ENCODE results near the gene HOXA2.

HOXA2 gene

GRCh38 chr7:27082171-27082570 is 20.3 kb downstream of the HOXA2 start:
- Histone ChIP-seq H2AFZ (ENCODE audit: low read depth, low read length, severe bottlenecking) (no peak overlapping the region), H3K4me3 (ENCODE audit: insufficient read depth, low read length, poor library complexity, severe bottlenecking) (no peak overlapping the region), H4K20me1 (ENCODE audit: low read depth, low read length) (no peaks in the 10 kb centered on the region), H3K79me2 (ENCODE audit: insufficient read depth, low read length) (no peaks in the 10 kb centered on the region), H3K9me3 (ENCODE audit: insufficient read depth, low read length) (no peaks in the 10 kb centered on the region), H3K9ac (ENCODE audit: low read length) (no peak overlapping the region), H3K4me2 (ENCODE audit: low read depth, low read length, poor library complexity, severe bottlenecking) (no peak overlapping the region), H3K27me3 (ENCODE audit: low read length) (no peaks in the 10 kb centered on the region), H3K36me3 (ENCODE audit: low read length) (no peaks in the 10 kb centered on the region), H3F3A (ENCODE audit: insufficient read depth) (no peaks in the 10 kb centered on the region), H3K9me2 (replicated peaks; ENCODE audit: insufficient read depth, low read length) (no peaks in the 10 kb centered on the region), H3K27ac (ENCODE audit: low read depth, low read length) (no peak overlapping the region)
- TF ChIP-seq EZH2phosphoT487 (conservative IDR thresholded peaks at IDR 0.05; ENCODE audit: low read length): no peak
- no peak for TF ChIP-seq CTCF (IDR thresholded peaks at IDR 0.05; ENCODE audit: insufficient read depth, low read length, poor library complexity, severe bottlenecking)

- H3K4me3 ChIP-seq (ENCODE audit: insufficient read depth, low read length, poor library complexity, severe bottlenecking): no peak overlapping the region
- H3K4me2 ChIP-seq (ENCODE audit: low read depth, low read length, poor library complexity, severe bottlenecking): no peak overlapping the region
- no peak overlapping the region for H2AFZ ChIP-seq (ENCODE audit: low read depth, low read length, severe bottlenecking)
- no peaks in the 10 kb centered on the region for H3K36me3 ChIP-seq (ENCODE audit: low read length)
- H3K27ac ChIP-seq (ENCODE audit: low read depth, low read length): no peak overlapping the region
- no peaks in the 10 kb centered on the region for H3K9me2 ChIP-seq (replicated peaks; ENCODE audit: insufficient read depth, low read length)
- no peaks in the 10 kb centered on the region for H3K79me2 ChIP-seq (ENCODE audit: insufficient read depth, low read length)
- no peaks in the 10 kb centered on the region for H3K9me3 ChIP-seq (ENCODE audit: insufficient read depth, low read length)
- H3K9ac ChIP-seq (ENCODE audit: low read length): no peak overlapping the region
- TF ChIP-seq CTCF (IDR thresholded peaks at IDR 0.05; ENCODE audit: insufficient read depth, low read length, poor library complexity, severe bottlenecking) (no peak), EZH2phosphoT487 (conservative IDR thresholded peaks at IDR 0.05; ENCODE audit: low read length) (no peak)
- H3F3A ChIP-seq (ENCODE audit: insufficient read depth): no peaks in the 10 kb centered on the region
- no peaks in the 10 kb centered on the region for H4K20me1 ChIP-seq (ENCODE audit: low read depth, low read length)
- H3K27me3 ChIP-seq (ENCODE audit: low read length): no peaks in the 10 kb centered on the region
Measured at GRCh38 chr7:27080844-27081436, 21.5 kb downstream of the HOXA2 start.

- H2AFZ ChIP-seq (ENCODE audit: low read depth, low read length, severe bottlenecking): no peak overlapping the region
- no peak overlapping the region for H3K9ac ChIP-seq (ENCODE audit: low read length)
- no peak overlapping the region for H3K4me3 ChIP-seq (ENCODE audit: insufficient read depth, low read length, poor library complexity, severe bottlenecking)
- no peaks in the 10 kb centered on the region for H3K79me2 ChIP-seq (ENCODE audit: insufficient read depth, low read length)
- H3K9me3 ChIP-seq (ENCODE audit: insufficient read depth, low read length): no peaks in the 10 kb centered on the region
- H3K27ac ChIP-seq (ENCODE audit: low read depth, low read length): no peak overlapping the region
- H3K4me2 ChIP-seq (ENCODE audit: low read depth, low read length, poor library complexity, severe bottlenecking): no peak overlapping the region
- H3F3A ChIP-seq (ENCODE audit: insufficient read depth): no peaks in the 10 kb centered on the region
- no peaks in the 10 kb centered on the region for H3K27me3 ChIP-seq (ENCODE audit: low read length)
- no peaks in the 10 kb centered on the region for H3K36me3 ChIP-seq (ENCODE audit: low read length)
- H3K9me2 ChIP-seq (replicated peaks; ENCODE audit: insufficient read depth, low read length): no peaks in the 10 kb centered on the region
- no peaks in the 10 kb centered on the region for H4K20me1 ChIP-seq (ENCODE audit: low read depth, low read length)
- no peak for TF ChIP-seq EZH2phosphoT487 (conservative IDR thresholded peaks at IDR 0.05; ENCODE audit: low read length)
- TF ChIP-seq CTCF (IDR thresholded peaks at IDR 0.05; ENCODE audit: insufficient read depth, low read length, poor library complexity, severe bottlenecking): no peak
Measured at GRCh38 chr7:27079234-27079975, 23.1 kb downstream of the HOXA2 start.

All from SU-DHL-6 (cell line).